ENCODE data around the gene EMILIN2. TPM values are rescaled to one million over a fixed set of nuclear protein-coding genes. Genes with fewer than 3 reads are reported as not detected.

Gene EMILIN2
- total and polyA plus RNA-seq, 4 donors, result 0.58 to 4.6 (median 1.8) TPM

DNA sequence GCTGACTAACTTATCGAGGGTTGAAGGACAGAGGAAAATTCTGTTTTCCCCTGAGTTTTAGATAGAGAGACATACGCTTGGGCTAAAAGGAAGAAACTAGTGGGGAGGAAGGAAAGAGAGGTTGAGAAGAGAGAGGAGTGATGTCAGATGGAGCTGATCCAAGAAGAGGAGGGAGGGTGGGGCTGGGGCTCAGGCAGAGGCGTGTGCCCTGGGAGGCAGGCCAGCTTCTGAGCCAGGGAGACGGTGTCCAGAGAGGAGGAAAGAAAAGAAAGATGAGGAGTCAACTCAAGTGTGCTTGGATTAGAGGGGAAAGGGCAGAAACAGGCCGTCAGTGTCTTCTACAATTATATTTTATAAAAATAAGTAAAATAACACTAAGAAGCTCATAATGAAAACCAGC is 56.2 kb downstream of the EMILIN2 start (continued):
- TF ChIP-seq, protein P1, sequence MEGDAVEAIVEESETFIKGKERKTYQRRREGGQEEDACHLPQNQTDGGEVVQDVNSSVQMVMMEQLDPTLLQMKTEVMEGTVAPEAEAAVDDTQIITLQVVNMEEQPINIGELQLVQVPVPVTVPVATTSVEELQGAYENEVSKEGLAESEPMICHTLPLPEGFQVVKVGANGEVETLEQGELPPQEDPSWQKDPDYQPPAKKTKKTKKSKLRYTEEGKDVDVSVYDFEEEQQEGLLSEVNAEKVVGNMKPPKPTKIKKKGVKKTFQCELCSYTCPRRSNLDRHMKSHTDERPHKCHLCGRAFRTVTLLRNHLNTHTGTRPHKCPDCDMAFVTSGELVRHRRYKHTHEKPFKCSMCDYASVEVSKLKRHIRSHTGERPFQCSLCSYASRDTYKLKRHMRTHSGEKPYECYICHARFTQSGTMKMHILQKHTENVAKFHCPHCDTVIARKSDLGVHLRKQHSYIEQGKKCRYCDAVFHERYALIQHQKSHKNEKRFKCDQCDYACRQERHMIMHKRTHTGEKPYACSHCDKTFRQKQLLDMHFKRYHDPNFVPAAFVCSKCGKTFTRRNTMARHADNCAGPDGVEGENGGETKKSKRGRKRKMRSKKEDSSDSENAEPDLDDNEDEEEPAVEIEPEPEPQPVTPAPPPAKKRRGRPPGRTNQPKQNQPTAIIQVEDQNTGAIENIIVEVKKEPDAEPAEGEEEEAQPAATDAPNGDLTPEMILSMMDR (IDR thresholded peaks at IDR 0.05; ENCODE audit: low read depth, low read length, missing input control), result no peak

DNA sequence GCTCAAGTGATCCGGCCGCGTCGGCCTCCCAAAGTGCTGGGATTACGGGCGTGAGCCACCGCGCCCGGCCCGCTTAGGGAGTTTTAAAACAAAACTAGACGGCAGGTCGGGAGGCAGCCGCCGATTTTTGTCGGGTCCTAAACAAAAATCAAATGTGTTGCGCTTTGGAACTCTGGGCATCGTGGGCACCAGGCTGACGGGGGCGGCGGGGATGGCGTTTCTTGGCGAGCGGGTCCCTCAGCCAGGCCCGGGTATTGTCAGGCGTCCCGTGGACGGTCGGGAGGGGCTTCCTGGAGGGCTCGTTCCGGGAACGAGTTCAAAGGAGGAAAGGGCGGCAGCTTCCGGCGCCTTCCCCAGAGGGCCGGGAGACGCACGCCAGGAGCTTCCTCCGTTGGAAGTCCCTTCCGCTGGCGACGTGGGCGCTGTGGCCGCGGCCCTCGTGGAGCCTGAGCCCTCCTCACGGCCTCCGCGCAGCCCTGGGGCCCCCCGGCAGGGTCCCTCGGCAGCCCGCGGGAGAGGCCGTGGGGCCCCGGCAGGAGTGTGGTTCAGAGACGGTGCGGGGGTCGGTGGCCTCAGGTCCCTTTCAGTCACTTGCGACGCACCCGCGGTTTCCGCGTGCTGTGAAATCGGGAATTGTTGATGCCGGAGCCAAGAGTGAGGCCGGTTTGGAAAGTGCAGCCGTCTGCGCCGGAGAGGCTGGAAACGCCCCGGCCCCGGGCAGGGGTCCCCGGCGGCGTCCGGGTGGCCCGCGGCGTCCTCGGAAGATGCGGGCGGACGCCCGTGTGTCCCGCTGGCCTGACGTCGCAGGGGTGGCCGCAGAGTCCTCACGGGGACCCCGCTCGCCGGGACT is 59.3 kb downstream of the EMILIN2 start:
- 12% methylated on average over 92 of the region's 92 CpGs for WGBS
- Histone ChIP-seq H3K4me3 (ENCODE audit: low read depth in 1 of 3, low read length in 3 of 3) (peak overlapping the region in 2 of 3 donors; percentile 32 to 59), H3K27me3 (ENCODE audit: control insufficient read depth in 4 of 4, insufficient read depth in 4 of 4, low read length in 3 of 4) (no peaks in the 10 kb centered on the region), H3K27ac (ENCODE audit: low read depth in 1 of 2, low read length in 2 of 2) (no peak overlapping the region), H3K4me1 (ENCODE audit: control insufficient read depth in 4 of 4, insufficient read depth in 4 of 4, low read length in 3 of 4) (peaks cover 0 to 13% (median 8%) of the 10 kb centered on the region in 4 donors), H3K9ac (ENCODE audit: low read depth in 1 of 2, low read length in 2 of 2) (no peak overlapping the region), H3K36me3 (ENCODE audit: control insufficient read depth in 4 of 4, insufficient read depth in 3 of 4, low read depth in 1 of 4, low read length in 3 of 4) (no peaks in the 10 kb centered on the region), H3K9me3 (ENCODE audit: control insufficient read depth in 4 of 4, low read length in 3 of 4) (no peaks in the 10 kb centered on the region)
- TF ChIP-seq NR2F2 (IDR thresholded peaks at IDR 0.05) (peak; percentile 31), FOXA2 (IDR thresholded peaks at IDR 0.05) (no peak)
- DNase-seq (ENCODE audit: low spot score), result no peak

DNA sequence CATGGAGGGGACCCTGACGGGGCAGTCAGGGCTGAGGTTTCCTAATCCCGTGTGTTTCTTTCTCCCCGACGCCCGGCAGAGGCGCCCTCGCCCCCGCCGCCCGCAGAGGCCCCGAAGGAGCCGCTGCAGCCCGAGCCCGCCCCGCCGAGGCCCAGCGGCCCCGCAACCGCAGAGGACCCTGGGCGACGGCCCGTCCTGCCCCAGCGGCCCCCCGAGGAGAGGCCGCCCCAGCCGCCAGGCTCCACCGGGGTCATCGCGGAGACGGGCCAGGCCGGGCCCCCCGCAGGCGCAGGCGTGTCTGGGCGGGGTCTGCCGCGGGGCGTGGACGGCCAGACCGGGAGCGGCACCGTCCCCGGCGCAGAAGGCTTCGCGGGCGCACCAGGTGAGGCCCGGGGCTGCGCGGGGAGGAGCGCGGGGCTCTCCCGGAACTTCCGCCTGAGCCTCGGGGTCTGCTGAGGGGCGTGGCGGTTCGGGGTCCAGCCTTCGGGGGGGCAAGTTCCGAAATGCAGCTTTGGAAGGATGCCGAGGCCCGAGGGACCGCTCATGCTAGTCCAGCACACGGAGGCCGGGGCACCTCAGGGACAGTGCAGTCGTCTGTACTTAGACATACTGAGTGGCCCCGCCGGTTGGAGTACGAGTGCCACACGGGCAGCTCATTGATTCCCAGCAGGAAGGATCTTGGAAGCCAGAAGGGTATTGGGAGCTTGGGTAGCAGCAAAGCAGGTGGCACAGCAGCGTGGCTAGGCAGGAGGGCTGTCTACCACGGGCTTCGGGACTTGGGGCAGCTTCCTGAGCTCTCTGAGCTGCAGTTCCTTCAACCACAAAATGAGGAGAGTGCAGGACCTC is 60.1 kb downstream of the EMILIN2 start:
- Histone ChIP-seq H3K4me3 (ENCODE audit: low read depth in 1 of 3, low read length in 3 of 3) (peak overlapping the region in 2 of 3 donors; percentile 32 to 59), H3K36me3 (ENCODE audit: control insufficient read depth in 4 of 4, insufficient read depth in 3 of 4, low read depth in 1 of 4, low read length in 3 of 4) (no peaks in the 10 kb centered on the region), H3K4me1 (ENCODE audit: control insufficient read depth in 4 of 4, insufficient read depth in 4 of 4, low read length in 3 of 4) (peaks cover 0 to 13% (median 8%) of the 10 kb centered on the region in 4 donors), H3K9me3 (ENCODE audit: control insufficient read depth in 4 of 4, low read length in 3 of 4) (no peaks in the 10 kb centered on the region), H3K27me3 (ENCODE audit: control insufficient read depth in 4 of 4, insufficient read depth in 4 of 4, low read length in 3 of 4) (no peaks in the 10 kb centered on the region), H3K27ac (ENCODE audit: low read depth in 1 of 2, low read length in 2 of 2) (no peak overlapping the region), H3K9ac (ENCODE audit: low read depth in 1 of 2, low read length in 2 of 2) (no peak overlapping the region)
- TF ChIP-seq NR2F2 (IDR thresholded peaks at IDR 0.05) (no peak), SP1 (IDR thresholded peaks at IDR 0.05) (no peak), FOXA2 (IDR thresholded peaks at IDR 0.05) (no peak), JUND (IDR thresholded peaks at IDR 0.05) (no peak), RAD21 (IDR thresholded peaks at IDR 0.05) (no peak), HNF4A (conservative IDR thresholded peaks at IDR 0.05) (no peak), FOXA1 (IDR thresholded peaks at IDR 0.05) (no peak)
- TF ChIP-seq, protein P1 (IDR thresholded peaks at IDR 0.05; ENCODE audit: low read depth, low read length, missing input control), result no peak
- TF ChIP-seq, protein P2, sequence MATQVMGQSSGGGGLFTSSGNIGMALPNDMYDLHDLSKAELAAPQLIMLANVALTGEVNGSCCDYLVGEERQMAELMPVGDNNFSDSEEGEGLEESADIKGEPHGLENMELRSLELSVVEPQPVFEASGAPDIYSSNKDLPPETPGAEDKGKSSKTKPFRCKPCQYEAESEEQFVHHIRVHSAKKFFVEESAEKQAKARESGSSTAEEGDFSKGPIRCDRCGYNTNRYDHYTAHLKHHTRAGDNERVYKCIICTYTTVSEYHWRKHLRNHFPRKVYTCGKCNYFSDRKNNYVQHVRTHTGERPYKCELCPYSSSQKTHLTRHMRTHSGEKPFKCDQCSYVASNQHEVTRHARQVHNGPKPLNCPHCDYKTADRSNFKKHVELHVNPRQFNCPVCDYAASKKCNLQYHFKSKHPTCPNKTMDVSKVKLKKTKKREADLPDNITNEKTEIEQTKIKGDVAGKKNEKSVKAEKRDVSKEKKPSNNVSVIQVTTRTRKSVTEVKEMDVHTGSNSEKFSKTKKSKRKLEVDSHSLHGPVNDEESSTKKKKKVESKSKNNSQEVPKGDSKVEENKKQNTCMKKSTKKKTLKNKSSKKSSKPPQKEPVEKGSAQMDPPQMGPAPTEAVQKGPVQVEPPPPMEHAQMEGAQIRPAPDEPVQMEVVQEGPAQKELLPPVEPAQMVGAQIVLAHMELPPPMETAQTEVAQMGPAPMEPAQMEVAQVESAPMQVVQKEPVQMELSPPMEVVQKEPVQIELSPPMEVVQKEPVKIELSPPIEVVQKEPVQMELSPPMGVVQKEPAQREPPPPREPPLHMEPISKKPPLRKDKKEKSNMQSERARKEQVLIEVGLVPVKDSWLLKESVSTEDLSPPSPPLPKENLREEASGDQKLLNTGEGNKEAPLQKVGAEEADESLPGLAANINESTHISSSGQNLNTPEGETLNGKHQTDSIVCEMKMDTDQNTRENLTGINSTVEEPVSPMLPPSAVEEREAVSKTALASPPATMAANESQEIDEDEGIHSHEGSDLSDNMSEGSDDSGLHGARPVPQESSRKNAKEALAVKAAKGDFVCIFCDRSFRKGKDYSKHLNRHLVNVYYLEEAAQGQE (IDR thresholded peaks at IDR 0.05), result no peak
- 6% methylated on average over 73 of the region's 73 CpGs for WGBS
- peak; percentile 48 for DNase-seq (ENCODE audit: low spot score)
